Measurements from ENCODE around the gene NTRK2. TPM values are rescaled to one million over a fixed set of nuclear protein-coding genes. Genes with fewer than 3 reads are reported as not detected.

Gene NTRK2
- polyA plus RNA-seq, 1 donor (not counting 4 experiments of a cell fraction or from before 2014, with no cell fraction given): 0.08 TPM

DNA sequence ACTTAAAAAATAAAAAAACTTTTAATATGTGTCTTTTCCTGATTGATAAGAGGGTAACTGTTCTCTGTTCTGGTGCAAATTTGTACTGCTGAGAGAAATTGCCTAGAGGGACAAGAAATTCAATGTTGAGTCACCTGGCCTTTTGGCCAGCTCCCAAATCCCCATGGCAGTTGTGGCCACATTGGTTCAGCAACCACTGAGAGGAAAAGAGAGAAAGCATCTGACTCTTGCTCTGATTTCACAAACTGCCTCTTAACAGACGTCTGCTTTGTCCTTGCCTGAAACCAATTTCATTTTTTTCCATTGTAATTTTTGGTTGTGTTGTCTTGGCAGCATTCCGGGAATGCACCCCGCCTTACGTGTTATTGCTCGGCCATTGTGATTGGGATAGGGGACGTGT lies 42.4 kb downstream of the NTRK2 start:
- Histone ChIP-seq H3K9ac (ENCODE audit: control insufficient read depth, extremely low read depth, insufficient read depth, low read length) (no peak overlapping the region), H3K9me1 (ENCODE audit: control insufficient read depth, extremely low read depth, insufficient read depth, low read length) (no peaks in the 10 kb centered on the region), H3K79me2 (ENCODE audit: control insufficient read depth, insufficient read depth, low read length) (no peaks in the 10 kb centered on the region), H3K27me3 (ENCODE audit: control insufficient read depth, extremely low read depth, insufficient read depth, low read length) (no peaks in the 10 kb centered on the region), H3K27ac (ENCODE audit: control insufficient read depth, insufficient read depth, low read length) (peak overlapping the region; percentile 18), H3K4me2 (ENCODE audit: control insufficient read depth, extremely low read depth, insufficient read depth, low read depth, low read length) (peak overlapping the region; percentile 64), H2AFZ (ENCODE audit: control insufficient read depth, low read length) (no peak overlapping the region), H3K4me3 (ENCODE audit: control insufficient read depth in 2 of 3, extremely low read depth in 1 of 3, insufficient read depth in 2 of 3, low read depth in 1 of 3, low read length in 3 of 3) (peak overlapping the region in 1 of 3 experiments; percentile 26), H3K36me3 (ENCODE audit: control insufficient read depth in 2 of 2, extremely low read depth in 1 of 2, insufficient read depth in 2 of 2, low read length in 2 of 2) (no peaks in the 10 kb centered on the region), H3K4me1 (ENCODE audit: control insufficient read depth, extremely low read depth, insufficient read depth, low read length) (peaks cover 14% of the 10 kb centered on the region), H3K9me3 (ENCODE audit: control insufficient read depth, low read depth, low read length) (no peaks in the 10 kb centered on the region), H4K20me1 (ENCODE audit: control insufficient read depth, extremely low read depth, insufficient read depth, low read length) (no peaks in the 10 kb centered on the region)
- dilution Hi-C loops (cut with MboI; ENCODE audit: extremely low pct_ligation_motif_present, low sequenced_read_pairs): no loop called here
- TF ChIP-seq, protein P1, sequence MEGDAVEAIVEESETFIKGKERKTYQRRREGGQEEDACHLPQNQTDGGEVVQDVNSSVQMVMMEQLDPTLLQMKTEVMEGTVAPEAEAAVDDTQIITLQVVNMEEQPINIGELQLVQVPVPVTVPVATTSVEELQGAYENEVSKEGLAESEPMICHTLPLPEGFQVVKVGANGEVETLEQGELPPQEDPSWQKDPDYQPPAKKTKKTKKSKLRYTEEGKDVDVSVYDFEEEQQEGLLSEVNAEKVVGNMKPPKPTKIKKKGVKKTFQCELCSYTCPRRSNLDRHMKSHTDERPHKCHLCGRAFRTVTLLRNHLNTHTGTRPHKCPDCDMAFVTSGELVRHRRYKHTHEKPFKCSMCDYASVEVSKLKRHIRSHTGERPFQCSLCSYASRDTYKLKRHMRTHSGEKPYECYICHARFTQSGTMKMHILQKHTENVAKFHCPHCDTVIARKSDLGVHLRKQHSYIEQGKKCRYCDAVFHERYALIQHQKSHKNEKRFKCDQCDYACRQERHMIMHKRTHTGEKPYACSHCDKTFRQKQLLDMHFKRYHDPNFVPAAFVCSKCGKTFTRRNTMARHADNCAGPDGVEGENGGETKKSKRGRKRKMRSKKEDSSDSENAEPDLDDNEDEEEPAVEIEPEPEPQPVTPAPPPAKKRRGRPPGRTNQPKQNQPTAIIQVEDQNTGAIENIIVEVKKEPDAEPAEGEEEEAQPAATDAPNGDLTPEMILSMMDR (optimal IDR thresholded peaks at IDR 0.05 in 1 of 3, IDR thresholded peaks at IDR 0.05 in 1 of 3, conservative IDR thresholded peaks at IDR 0.05 in 1 of 3; ENCODE audit: extremely low read depth in 1 of 3, insufficient read depth in 2 of 3, low read length in 3 of 3): no peak
- TF ChIP-seq EZH2 (IDR thresholded peaks at IDR 0.05; ENCODE audit: low read length): no peak
- peak; percentile 94 for FAIRE-seq
- DNase-seq (ENCODE audit: low read depth, low spot score): peak; percentile 52

DNA sequence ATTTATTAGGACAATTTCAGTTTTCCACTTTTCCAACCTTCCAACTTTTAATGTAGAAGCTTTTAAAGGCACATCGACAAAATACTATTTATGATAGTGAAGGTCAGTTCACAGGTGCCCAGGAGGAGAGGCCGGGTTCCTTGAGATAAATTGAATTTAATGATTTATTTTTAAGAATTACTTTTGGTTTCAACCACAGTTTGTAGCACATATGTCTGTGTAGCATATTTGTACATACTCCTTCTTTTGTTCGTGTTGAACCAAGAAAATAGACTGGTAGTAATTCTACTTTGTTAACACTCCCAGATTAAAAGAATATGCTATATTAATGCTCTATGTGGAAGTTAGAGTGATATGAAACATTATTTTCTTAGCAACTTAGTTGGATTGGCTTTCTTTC lies 46.7 kb downstream of the NTRK2 start:
- Histone ChIP-seq H3K9ac (ENCODE audit: control insufficient read depth, extremely low read depth, insufficient read depth, low read length) (no peak overlapping the region), H3K9me1 (ENCODE audit: control insufficient read depth, extremely low read depth, insufficient read depth, low read length) (no peaks in the 10 kb centered on the region), H3K4me3 (ENCODE audit: control insufficient read depth in 2 of 3, extremely low read depth in 1 of 3, insufficient read depth in 2 of 3, low read depth in 1 of 3, low read length in 3 of 3) (no peak overlapping the region), H3K27ac (ENCODE audit: control insufficient read depth, insufficient read depth, low read length) (no peak overlapping the region), H3K4me2 (ENCODE audit: control insufficient read depth, extremely low read depth, insufficient read depth, low read depth, low read length) (no peak overlapping the region), H3K9me3 (ENCODE audit: control insufficient read depth, low read depth, low read length) (no peaks in the 10 kb centered on the region), H3K27me3 (ENCODE audit: control insufficient read depth, extremely low read depth, insufficient read depth, low read length) (no peaks in the 10 kb centered on the region), H3K79me2 (ENCODE audit: control insufficient read depth, insufficient read depth, low read length) (no peaks in the 10 kb centered on the region), H2AFZ (ENCODE audit: control insufficient read depth, low read length) (no peak overlapping the region), H3K4me1 (ENCODE audit: control insufficient read depth, extremely low read depth, insufficient read depth, low read length) (peaks cover 14% of the 10 kb centered on the region), H4K20me1 (ENCODE audit: control insufficient read depth, extremely low read depth, insufficient read depth, low read length) (no peaks in the 10 kb centered on the region), H3K36me3 (ENCODE audit: control insufficient read depth in 2 of 2, extremely low read depth in 1 of 2, insufficient read depth in 2 of 2, low read length in 2 of 2) (no peaks in the 10 kb centered on the region)
- TF ChIP-seq, protein P1 (optimal IDR thresholded peaks at IDR 0.05 in 1 of 3, IDR thresholded peaks at IDR 0.05 in 1 of 3, conservative IDR thresholded peaks at IDR 0.05 in 1 of 3; ENCODE audit: extremely low read depth in 1 of 3, insufficient read depth in 2 of 3, low read length in 3 of 3): no peak
- TF ChIP-seq EZH2 (IDR thresholded peaks at IDR 0.05; ENCODE audit: low read length): no peak
- no peak for FAIRE-seq
- dilution Hi-C loops (cut with MboI; ENCODE audit: extremely low pct_ligation_motif_present, low sequenced_read_pairs): no loop called here
- DNase-seq (ENCODE audit: low read depth, low spot score): no peak
